ENCODE measurements around the gene STARD5. TPM values are rescaled to one million over a fixed set of nuclear protein-coding genes. Genes with fewer than 3 reads are reported as not detected.
"Not testable (repeated sequence)": the region's sequence is repeated elsewhere in the genome, so short reads cannot be mapped to it uniquely, and the experiment has no call there.

STARD5 gene
- total RNA-seq, 1 donor from 2014 or later, result 8.5 TPM

DNA sequence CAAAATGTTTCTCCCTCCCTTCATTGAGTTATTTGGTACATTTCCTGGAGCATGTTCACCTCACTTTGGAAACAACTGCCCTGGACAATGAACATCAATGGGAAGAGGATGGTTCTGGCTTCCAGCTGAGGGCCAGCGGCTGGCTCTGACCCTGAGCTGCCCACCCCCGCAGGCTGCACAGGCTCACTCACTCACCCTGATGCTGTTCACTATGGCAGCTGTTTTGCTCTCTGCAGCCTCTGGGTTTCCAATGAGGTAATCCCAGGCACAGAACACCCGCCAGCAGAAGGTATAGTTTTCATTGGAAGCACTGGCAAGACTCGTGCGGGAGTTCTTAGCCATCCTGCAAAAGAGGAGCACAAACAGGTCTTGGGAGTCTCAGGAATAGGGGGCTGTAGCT is 32.3 kb upstream of the STARD5 start:
- TF ChIP-seq, protein P1, sequence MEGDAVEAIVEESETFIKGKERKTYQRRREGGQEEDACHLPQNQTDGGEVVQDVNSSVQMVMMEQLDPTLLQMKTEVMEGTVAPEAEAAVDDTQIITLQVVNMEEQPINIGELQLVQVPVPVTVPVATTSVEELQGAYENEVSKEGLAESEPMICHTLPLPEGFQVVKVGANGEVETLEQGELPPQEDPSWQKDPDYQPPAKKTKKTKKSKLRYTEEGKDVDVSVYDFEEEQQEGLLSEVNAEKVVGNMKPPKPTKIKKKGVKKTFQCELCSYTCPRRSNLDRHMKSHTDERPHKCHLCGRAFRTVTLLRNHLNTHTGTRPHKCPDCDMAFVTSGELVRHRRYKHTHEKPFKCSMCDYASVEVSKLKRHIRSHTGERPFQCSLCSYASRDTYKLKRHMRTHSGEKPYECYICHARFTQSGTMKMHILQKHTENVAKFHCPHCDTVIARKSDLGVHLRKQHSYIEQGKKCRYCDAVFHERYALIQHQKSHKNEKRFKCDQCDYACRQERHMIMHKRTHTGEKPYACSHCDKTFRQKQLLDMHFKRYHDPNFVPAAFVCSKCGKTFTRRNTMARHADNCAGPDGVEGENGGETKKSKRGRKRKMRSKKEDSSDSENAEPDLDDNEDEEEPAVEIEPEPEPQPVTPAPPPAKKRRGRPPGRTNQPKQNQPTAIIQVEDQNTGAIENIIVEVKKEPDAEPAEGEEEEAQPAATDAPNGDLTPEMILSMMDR (IDR thresholded peaks at IDR 0.05), result no peak
- TF ChIP-seq EZH2phosphoT487 (IDR thresholded peaks at IDR 0.05), result no peak
- TF ChIP-seq EZH2 (IDR thresholded peaks at IDR 0.05), result no peak
- no peak overlapping the region for H3K9ac ChIP-seq
- H3K9me3 Mint-ChIP-seq, result no peaks in the 10 kb centered on the region
- no peaks in the 10 kb centered on the region for H3K79me2 ChIP-seq (ENCODE audit: low read depth)
- no peak overlapping the region for H3K4me3 Mint-ChIP-seq
- H3K27ac ChIP-seq, result no peak overlapping the region
- H3K4me1 Mint-ChIP-seq, result peaks cover 7% of the 10 kb centered on the region
- H3K27me3 ChIP-seq, result no peaks in the 10 kb centered on the region
- peaks cover 3% of the 10 kb centered on the region for H3K27me3 Mint-ChIP-seq (ENCODE audit: insufficient read depth, low read depth)
- no peaks in the 10 kb centered on the region for H4K20me1 ChIP-seq (ENCODE audit: low read depth)
- H3F3A ChIP-seq (ENCODE audit: low read depth), result no peaks in the 10 kb centered on the region
- no peaks in the 10 kb centered on the region for H3K36me3 Mint-ChIP-seq
- H3K9me3 ChIP-seq (ENCODE audit: low read depth), result no peaks in the 10 kb centered on the region
- no peak overlapping the region for H3K4me2 ChIP-seq
- H3K4me3 ChIP-seq, result no peak overlapping the region
- no peaks in the 10 kb centered on the region for H3K36me3 ChIP-seq
- H2AFZ ChIP-seq (replicated peaks), result peak overlapping the region; percentile 38
- no peak overlapping the region for H3K27ac Mint-ChIP-seq
- no peaks in the 10 kb centered on the region for H3K4me1 ChIP-seq
- no peak for DNase-seq (ENCODE audit: low spot score)

DNA sequence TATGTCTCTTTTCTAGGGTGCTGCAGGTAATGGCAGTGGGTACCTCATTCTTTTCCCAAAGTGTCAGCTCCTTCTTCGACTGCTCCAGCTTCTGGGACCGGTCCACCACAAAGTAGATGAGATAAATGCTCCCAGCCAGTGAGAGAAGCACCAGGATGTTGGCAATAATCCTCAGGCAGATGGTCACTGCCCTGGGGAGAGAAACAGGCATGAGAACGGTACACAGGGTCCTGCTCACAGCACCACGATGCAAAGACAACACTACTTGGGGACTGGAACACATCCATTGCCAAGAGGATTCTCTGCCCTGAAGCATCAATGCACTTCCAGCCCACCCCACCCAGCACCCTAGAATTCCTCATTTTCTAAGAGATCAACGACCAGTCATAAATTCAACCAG is 27.7 kb upstream of the STARD5 start:
- Mint-ChIP-seq H3K36me3 (no peaks in the 10 kb centered on the region), H3K4me3 (no peak overlapping the region), H3K4me1 (peaks cover 3% of the 10 kb centered on the region), H3K27me3 (ENCODE audit: insufficient read depth, low read depth) (peaks cover 4% of the 10 kb centered on the region), H3K27ac (no peak overlapping the region), H3K9me3 (no peaks in the 10 kb centered on the region)
- Histone ChIP-seq H3K4me2 (no peak overlapping the region), H3K79me2 (ENCODE audit: low read depth) (no peaks in the 10 kb centered on the region), H3F3A (ENCODE audit: low read depth) (no peaks in the 10 kb centered on the region), H3K27ac (no peak overlapping the region), H3K36me3 (no peaks in the 10 kb centered on the region), H3K27me3 (no peaks in the 10 kb centered on the region), H3K9me3 (ENCODE audit: low read depth) (no peaks in the 10 kb centered on the region), H3K4me1 (no peaks in the 10 kb centered on the region), H4K20me1 (ENCODE audit: low read depth) (no peaks in the 10 kb centered on the region), H3K9ac (peak overlapping the region; percentile 22), H2AFZ (replicated peaks) (no peak overlapping the region), H3K4me3 (no peak overlapping the region)
- TF ChIP-seq EZH2 (IDR thresholded peaks at IDR 0.05), result no peak
- no peak for TF ChIP-seq EZH2phosphoT487 (IDR thresholded peaks at IDR 0.05)
- TF ChIP-seq, protein P1 (IDR thresholded peaks at IDR 0.05), result no peak
- no peak for DNase-seq (ENCODE audit: low spot score)

DNA sequence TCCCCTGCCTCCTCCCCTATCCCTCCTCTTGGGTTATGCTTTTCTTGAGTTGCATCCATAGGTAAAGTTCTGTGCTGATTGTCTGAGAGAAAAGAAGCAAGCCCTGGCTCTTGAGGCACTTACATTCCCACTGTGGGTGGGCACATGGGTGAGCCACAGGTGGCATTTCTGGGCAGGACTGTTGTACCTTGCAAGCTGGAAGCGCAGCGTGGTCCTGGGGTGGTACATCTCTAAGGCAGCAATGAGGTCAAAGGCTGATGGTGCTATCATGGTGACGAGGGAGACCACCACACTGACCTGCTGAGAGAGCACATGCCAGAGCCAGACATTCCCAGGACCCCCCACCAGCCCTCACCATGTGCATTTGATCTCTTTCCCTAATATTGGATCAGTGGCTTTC is 25.3 kb upstream of the STARD5 start:
- Histone ChIP-seq H3K4me1 (no peaks in the 10 kb centered on the region), H3K4me2 (no peak overlapping the region), H3K27ac (no peak overlapping the region), H3K9ac (no peak overlapping the region), H3K4me3 (no peak overlapping the region), H3K79me2 (ENCODE audit: low read depth) (no peaks in the 10 kb centered on the region), H3F3A (ENCODE audit: low read depth) (no peaks in the 10 kb centered on the region), H2AFZ (replicated peaks) (no peak overlapping the region), H3K36me3 (no peaks in the 10 kb centered on the region), H3K9me3 (ENCODE audit: low read depth) (no peaks in the 10 kb centered on the region), H3K27me3 (no peaks in the 10 kb centered on the region), H4K20me1 (ENCODE audit: low read depth) (no peaks in the 10 kb centered on the region)
- Mint-ChIP-seq H3K27me3 (ENCODE audit: insufficient read depth, low read depth) (peaks cover 4% of the 10 kb centered on the region), H3K4me3 (no peak overlapping the region), H3K4me1 (no peaks in the 10 kb centered on the region), H3K27ac (no peak overlapping the region), H3K9me3 (no peaks in the 10 kb centered on the region), H3K36me3 (no peaks in the 10 kb centered on the region)
- TF ChIP-seq, protein P1 (IDR thresholded peaks at IDR 0.05), result no peak
- TF ChIP-seq EZH2 (IDR thresholded peaks at IDR 0.05) (no peak), EZH2phosphoT487 (IDR thresholded peaks at IDR 0.05) (no peak)
- DNase-seq (ENCODE audit: low spot score), result no peak

DNA sequence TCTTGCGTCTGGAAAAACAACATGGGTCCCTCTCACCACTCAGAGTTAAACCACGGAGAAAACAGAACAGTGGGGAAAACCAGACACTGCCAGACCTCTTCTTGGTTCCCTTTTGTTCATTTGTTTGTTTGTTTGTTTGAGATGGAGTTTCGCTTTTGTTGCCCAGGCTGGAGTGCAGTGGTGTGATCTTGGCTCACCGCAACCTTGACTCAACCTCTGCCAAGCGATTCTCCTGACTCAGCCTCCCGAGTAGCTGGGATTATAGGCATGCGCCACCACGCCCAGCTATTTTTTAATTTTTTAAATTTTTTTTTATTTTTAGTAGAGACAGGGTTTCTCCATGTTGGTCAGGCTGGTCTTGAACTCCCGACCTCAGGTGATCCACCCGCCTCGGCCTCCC is 24.8 kb upstream of the STARD5 start:
- H3K36me3 ChIP-seq; H3K4me3 ChIP-seq; H3K27ac Mint-ChIP-seq; H3K9ac ChIP-seq; H3F3A ChIP-seq (ENCODE audit: low read depth); H3K27ac ChIP-seq; H3K79me2 ChIP-seq (ENCODE audit: low read depth); H3K4me3 Mint-ChIP-seq; H4K20me1 ChIP-seq (ENCODE audit: low read depth); H3K9me3 Mint-ChIP-seq; H3K4me1 ChIP-seq; H3K4me1 Mint-ChIP-seq; H2AFZ ChIP-seq (replicated peaks); H3K27me3 ChIP-seq; H3K27me3 Mint-ChIP-seq (ENCODE audit: insufficient read depth, low read depth); H3K9me3 ChIP-seq (ENCODE audit: low read depth); H3K36me3 Mint-ChIP-seq; DNase-seq (ENCODE audit: low spot score); H3K4me2 ChIP-seq: not testable (repeated sequence)
